Limb (tissue), 2 donors: Measurements from ENCODE around the gene VASH1.

Source experiments
- DNase-seq, 2 donors: peaks; one replicate each; pipeline ENCODE4 v3.0.0-alpha.2; 2016; ENCODE audit errors: extremely low spot score in 2 of 2

Gene VASH1

DNA sequence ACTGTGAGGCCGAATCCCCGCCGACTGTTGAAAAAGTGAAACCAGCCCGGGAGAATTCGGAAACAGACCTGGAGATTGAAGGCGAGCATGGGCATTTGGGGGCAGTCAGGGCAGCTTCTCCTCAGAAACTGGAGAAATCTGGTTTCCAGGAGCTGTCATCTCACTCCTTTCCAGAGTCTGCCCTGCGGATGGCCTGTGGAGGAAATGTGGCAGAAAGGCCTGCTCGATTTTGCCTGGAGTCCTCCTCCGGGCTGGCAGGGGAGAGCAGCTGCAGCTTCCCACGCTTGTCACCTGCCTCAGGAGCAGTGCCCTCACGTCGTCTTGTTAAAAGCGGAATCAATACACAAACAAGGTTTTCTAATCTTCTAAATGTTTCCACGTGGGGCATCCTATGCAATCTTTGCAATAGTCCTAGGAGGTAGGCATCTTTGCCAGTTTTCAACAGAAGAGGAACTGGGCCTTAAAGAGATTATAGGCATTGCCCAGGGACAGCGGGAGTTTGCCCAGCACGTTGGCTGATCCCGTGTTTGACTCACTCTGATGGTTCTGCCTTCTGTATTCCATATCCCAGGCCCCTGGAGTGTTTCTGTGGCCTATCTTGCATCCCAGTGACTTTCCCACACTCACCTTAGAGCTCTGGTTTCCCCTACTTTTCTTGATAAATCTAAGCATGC is 67.2 kb downstream of the VASH1 start:
- DNase-seq = no peak

DNA sequence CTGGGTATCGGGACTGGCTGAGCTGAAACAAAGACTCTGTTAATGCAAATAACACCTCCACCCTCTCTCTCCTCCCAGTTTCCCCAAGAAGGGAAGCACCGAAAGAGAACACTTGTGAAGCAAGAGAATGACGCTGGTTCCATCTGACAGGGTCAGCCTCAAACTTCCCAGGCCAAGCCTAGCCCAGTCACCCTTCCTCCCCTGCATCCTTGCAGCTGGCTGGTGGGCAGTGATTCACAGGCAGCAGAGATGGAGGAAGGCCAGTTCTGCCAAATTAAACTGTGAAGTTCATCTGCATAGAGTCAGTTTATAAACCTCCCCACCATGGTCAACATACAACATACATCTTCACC is 67.7 kb downstream of the VASH1 start:
- DNase-seq = no peak

DNA sequence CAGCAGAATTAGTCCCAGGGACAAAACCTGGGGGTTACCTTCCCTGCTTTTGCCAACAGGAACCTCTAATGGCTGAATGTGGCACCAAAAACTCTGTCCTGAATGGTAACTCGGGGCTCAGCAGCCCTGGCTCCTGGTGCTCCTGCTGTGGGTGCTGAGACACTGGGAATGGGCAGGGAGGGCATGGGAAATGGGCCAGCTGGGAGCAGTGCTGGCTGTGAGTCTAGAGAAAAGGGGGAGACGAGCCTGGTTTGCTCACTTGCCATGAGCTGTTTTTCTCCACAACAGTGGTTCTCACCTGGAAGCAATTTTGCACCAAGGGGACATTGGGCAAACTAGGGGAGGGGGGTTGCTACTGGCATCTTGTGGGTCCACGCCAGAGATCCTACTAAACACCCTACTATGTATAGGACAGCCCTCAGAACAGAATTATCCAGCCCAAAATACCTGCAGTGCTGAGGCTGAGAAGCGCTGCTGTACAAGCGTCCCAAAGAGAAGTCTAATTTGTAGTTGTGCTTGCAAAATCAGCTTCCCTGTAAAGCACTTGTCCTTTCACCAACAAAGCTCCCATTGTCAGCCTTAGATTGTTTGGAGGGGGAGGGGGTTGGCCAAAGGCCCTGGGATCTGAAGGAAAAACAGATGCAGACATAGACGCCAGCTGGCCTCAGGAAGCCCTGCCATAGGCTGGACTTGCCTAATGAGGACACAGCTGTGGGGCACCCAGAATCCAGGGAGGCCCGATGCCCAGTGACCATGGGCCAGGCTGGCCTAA is 68.6 kb downstream of the VASH1 start:
- DNase-seq = peak; percentile 55 to 63

DNA sequence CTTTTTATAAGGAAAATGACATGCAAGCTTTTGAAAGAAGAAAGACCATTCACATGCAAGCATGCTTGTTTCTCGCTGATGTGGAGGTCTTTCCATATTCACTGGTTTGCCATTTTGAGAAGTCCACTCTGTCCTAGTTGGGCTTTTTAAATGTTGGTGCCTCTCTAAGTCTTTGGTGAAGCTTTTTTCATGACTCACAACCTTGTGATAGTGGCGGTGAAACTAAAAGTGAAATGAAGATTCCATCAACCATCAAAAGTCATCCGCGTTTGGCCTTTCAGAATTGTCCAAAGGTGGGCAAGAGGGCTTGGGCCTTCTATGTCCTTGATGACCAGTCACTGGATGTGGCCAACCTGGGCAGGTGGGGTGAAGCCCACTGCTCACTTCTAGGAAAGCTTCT is 69.3 kb downstream of the VASH1 start:
- no peak for DNase-seq

DNA sequence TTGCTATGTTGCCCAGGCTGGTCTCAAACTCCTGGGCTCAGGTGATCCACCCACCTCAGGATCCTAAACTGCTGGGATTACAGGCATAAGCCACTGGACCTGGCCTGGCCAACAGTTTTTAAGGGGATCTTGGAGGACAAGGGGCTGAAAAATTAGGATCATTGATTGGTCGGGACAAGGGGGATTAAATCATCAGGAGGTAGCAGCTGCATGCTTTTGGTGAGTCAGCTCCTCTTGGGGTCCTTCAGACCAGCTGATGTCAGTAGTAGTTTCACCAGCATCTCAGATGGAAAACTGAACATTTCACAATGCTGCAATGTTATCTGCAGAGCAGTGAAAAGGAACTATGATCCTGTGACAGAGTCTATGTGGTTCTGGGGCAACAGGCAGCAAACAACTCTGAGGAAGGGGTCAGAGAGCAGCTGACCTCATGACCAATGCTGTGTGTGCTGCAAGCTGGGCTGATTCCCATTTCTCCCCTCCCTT is 71.3 kb downstream of the VASH1 start:
- no peak for DNase-seq
